Measurements from ENCODE around the gene TMEM158.

TMEM158 gene

DNA sequence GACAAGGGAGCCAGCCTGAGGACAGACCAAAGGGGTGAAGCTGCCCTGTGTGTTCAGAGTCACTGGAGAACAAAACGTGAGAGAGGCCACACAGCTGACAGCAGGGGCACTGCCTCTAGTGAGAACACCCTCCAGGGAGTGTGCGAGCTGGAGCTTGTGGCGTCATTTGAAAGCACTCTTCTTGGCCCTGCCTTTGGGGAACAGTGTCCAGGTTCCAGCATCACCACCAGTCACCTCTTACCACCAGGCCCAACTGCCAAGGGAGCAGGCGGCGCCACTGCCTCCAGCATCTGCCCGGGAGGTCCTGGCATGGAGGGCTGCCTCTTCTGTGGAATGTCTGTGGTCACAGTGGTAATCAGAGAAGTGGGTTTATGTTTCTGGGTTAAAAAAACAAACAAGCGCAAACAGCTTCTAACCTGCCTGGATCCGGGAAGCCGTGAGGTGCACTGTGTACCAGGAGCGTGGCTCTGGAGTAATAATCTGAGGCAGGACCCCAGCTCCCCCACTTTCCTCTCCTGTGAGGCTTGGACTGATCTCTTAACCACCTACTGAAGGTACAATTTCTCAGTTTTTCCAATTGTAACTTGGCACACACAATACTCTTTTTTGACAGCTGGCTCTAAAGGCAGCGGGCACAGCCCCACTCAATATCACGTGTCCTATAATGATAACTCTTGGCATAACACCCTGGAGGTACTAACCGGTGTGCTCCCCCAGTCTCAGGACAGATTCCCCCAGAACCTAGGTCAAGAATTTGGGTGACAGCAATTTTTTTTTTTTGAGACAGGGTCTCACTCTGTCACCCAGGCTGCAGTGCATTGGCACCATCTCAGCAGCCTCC lies 47.7 kb downstream of the TMEM158 start:
- no peak for DNase-seq (ENCODE audit: low read depth in 2 of 3, low spot score in 1 of 3)

- DNase-seq (ENCODE audit: low read depth in 2 of 3, low spot score in 1 of 3) = no peak
These were observed 49.2 kb downstream of the TMEM158 start for GRCh38 chr3:45176912-45177311.

Measured in stimulated activated CD4-positive, alpha-beta T cell treated with anti-CD3 and anti-CD28 coated beads, Interleukin-12 subunit alpha, Interleukin-12 subunit beta, amount 100 ng/mL, for 48 hours (primary cell).